Measurements from ENCODE around the gene KL. TPM values are rescaled to one million over a fixed set of nuclear protein-coding genes. Genes with fewer than 3 reads are reported as not detected.

The KL gene
- total RNA-seq, 1 experiment from 2014 or later = not detected

GRCh38 chr13:33096886-33097605 is 80.8 kb downstream of the KL start:
- no peaks in the 10 kb centered on the region for H3K27me3 Mint-ChIP-seq (ENCODE audit: insufficient read depth, unreplicated experiment)
- no peak for DNase-seq (ENCODE audit: unreplicated experiment)
- no peak for TF ChIP-seq CTCF (IDR thresholded peaks at IDR 0.05; ENCODE audit: unreplicated experiment)
- no peaks in the 10 kb centered on the region for H3K4me1 Mint-ChIP-seq (ENCODE audit: insufficient read depth, unreplicated experiment)
- intact Hi-C loops (cut with micrococcal nuclease) = no loop called here
- ChIA-PET CTCF (interaction anchor here (0.6 kb wide), 1 partner anchor 373 kb away, joined by 3 read pairs; no protein-coding TSS in a partner anchor), POLR2A (no interaction called here)
- BruUV-seq (replicated peaks) = no TSS peak
- no peak overlapping the region for H3K27ac Mint-ChIP-seq (ENCODE audit: low read depth, unreplicated experiment)
- no peaks in the 10 kb centered on the region for H3K9me3 Mint-ChIP-seq (ENCODE audit: unreplicated experiment)
- H3K36me3 Mint-ChIP-seq (ENCODE audit: insufficient read depth, unreplicated experiment) = no peaks in the 10 kb centered on the region
- no peak overlapping the region for H3K4me3 Mint-ChIP-seq (ENCODE audit: unreplicated experiment)

- CTCF ChIA-PET = interaction anchor here (0.9 kb wide), 1 partner anchor 47 kb away, joined by 3 read pairs; no protein-coding TSS in a partner anchor
These were observed 83.6 kb downstream of the KL start for GRCh38 chr13:33099860-33100259.

GRCh38 chr13:33100886-33101285 is 84.7 kb downstream of the KL start:
- H3K27ac Mint-ChIP-seq (ENCODE audit: low read depth, unreplicated experiment) = no peak overlapping the region
- BruUV-seq (replicated peaks) = TSS peak; percentile 3
- TF ChIP-seq CTCF (IDR thresholded peaks at IDR 0.05; ENCODE audit: unreplicated experiment) = no peak
- peaks cover 28% of the 10 kb centered on the region for H3K36me3 Mint-ChIP-seq (ENCODE audit: insufficient read depth, unreplicated experiment)
- intact Hi-C loops (cut with micrococcal nuclease) = no loop called here
- no peak for DNase-seq (ENCODE audit: unreplicated experiment)
- H3K4me1 Mint-ChIP-seq (ENCODE audit: insufficient read depth, unreplicated experiment) = no peaks in the 10 kb centered on the region
- H3K4me3 Mint-ChIP-seq (ENCODE audit: unreplicated experiment) = no peak overlapping the region
- POLR2A ChIA-PET = no interaction called here
- H3K27me3 Mint-ChIP-seq (ENCODE audit: insufficient read depth, unreplicated experiment) = no peaks in the 10 kb centered on the region
- CTCF ChIA-PET = interaction anchor here (0.9 kb wide), 1 partner anchor 12 kb away, joined by 3 read pairs; no protein-coding TSS in a partner anchor
- no peaks in the 10 kb centered on the region for H3K9me3 Mint-ChIP-seq (ENCODE audit: unreplicated experiment)

More at GRCh38 chr13:33099860-33100259, 83.6 kb downstream of the KL start:
- BruUV-seq (replicated peaks) = no TSS peak
- intact Hi-C loops (cut with micrococcal nuclease) = no loop called here
- H3K4me3 Mint-ChIP-seq (ENCODE audit: unreplicated experiment) = no peak overlapping the region
- H3K9me3 Mint-ChIP-seq (ENCODE audit: unreplicated experiment) = no peaks in the 10 kb centered on the region
- no peak for TF ChIP-seq CTCF (IDR thresholded peaks at IDR 0.05; ENCODE audit: unreplicated experiment)
- no peak for DNase-seq (ENCODE audit: unreplicated experiment)
- no peaks in the 10 kb centered on the region for H3K27me3 Mint-ChIP-seq (ENCODE audit: insufficient read depth, unreplicated experiment)
- POLR2A ChIA-PET = no interaction called here
- H3K4me1 Mint-ChIP-seq (ENCODE audit: insufficient read depth, unreplicated experiment) = no peaks in the 10 kb centered on the region
- H3K27ac Mint-ChIP-seq (ENCODE audit: low read depth, unreplicated experiment) = no peak overlapping the region
- peaks cover 18% of the 10 kb centered on the region for H3K36me3 Mint-ChIP-seq (ENCODE audit: insufficient read depth, unreplicated experiment)

- BruUV-seq (replicated peaks) = no TSS peak
- Mint-ChIP-seq H3K36me3 (ENCODE audit: insufficient read depth, unreplicated experiment) (peaks cover 38% of the 10 kb centered on the region), H3K4me3 (ENCODE audit: unreplicated experiment) (no peak overlapping the region), H3K4me1 (ENCODE audit: insufficient read depth, unreplicated experiment) (no peaks in the 10 kb centered on the region), H3K9me3 (ENCODE audit: unreplicated experiment) (no peaks in the 10 kb centered on the region), H3K27me3 (ENCODE audit: insufficient read depth, unreplicated experiment) (no peaks in the 10 kb centered on the region), H3K27ac (ENCODE audit: low read depth, unreplicated experiment) (no peak overlapping the region)
- no peak for DNase-seq (ENCODE audit: unreplicated experiment)
- POLR2A ChIA-PET = no interaction called here
- CTCF ChIA-PET = no interaction called here
- intact Hi-C loops (cut with micrococcal nuclease) = no loop called here
- TF ChIP-seq CTCF (IDR thresholded peaks at IDR 0.05; ENCODE audit: unreplicated experiment) = no peak
These were observed 85.6 kb downstream of the KL start for GRCh38 chr13:33101835-33102234.

Data from MCF 10A (cell line).